SK-N-MC (cell line): ENCODE results near the gene CETN3.

Experiments used
- DNase-seq: peaks from one replicate; pipeline ENCODE4 v3.0.0-alpha.2; 2011; ENCODE audit warnings: low read depth, low spot score
- H3K27ac ChIP-seq: fragments of 200-600 bp; sonication (generic); 2 replicates; pipeline ENCODE4 v1.5.1; 2016; ENCODE audit warnings: mixed run types
- H3K36me3 ChIP-seq: fragments of 200-600 bp; sonication (generic); 2 replicates; pipeline ENCODE4 v1.6.1; 2017; ENCODE audit warnings: antibody characterized with exemption, low read length, mixed read lengths; ENCODE audit not compliant: insufficient read depth
- H3K4me3 ChIP-seq: fragments of 200-600 bp; sonication (generic); 2 replicates; pipeline ENCODE4 v1.5.1; 2016
- H3K9ac ChIP-seq: fragments of 200-600 bp; sonication (generic); 2 replicates; pipeline ENCODE4 v1.8.0; 2017; ENCODE audit warnings: mixed run types, mixed read lengths; ENCODE audit not compliant: insufficient read length
- H3K9me3 ChIP-seq: fragments of 200-600 bp; sonication (generic); 2 replicates; pipeline ENCODE4 v1.6.1; 2017; ENCODE audit warnings: low read depth, mild to moderate bottlenecking, antibody characterized with exemption, low read length, moderate library complexity, mixed read lengths
- EZH2 ChIP-seq: fragments of 200-600 bp; sonication (generic); IDR thresholded peaks from one replicate; pipeline ENCODE4 v1.6.1; 2017; ENCODE audit warnings: antibody characterized with exemption
- FOXP2 ChIP-seq: optimal IDR thresholded peaks from 2 replicates; pipeline ENCODE3; 2011; ENCODE audit warnings: mild to moderate bottlenecking, moderate library complexity; ENCODE audit not compliant: insufficient read depth; ENCODE audit errors: extremely low read length, control extremely low read depth
- POLR2AphosphoS5 ChIP-seq: IDR thresholded peaks from 2 replicates; pipeline ENCODE4 v1.6.1; 2012; ENCODE audit warnings: mild to moderate bottlenecking, low read depth, low read length, borderline replicate concordance

Gene CETN3

DNA sequence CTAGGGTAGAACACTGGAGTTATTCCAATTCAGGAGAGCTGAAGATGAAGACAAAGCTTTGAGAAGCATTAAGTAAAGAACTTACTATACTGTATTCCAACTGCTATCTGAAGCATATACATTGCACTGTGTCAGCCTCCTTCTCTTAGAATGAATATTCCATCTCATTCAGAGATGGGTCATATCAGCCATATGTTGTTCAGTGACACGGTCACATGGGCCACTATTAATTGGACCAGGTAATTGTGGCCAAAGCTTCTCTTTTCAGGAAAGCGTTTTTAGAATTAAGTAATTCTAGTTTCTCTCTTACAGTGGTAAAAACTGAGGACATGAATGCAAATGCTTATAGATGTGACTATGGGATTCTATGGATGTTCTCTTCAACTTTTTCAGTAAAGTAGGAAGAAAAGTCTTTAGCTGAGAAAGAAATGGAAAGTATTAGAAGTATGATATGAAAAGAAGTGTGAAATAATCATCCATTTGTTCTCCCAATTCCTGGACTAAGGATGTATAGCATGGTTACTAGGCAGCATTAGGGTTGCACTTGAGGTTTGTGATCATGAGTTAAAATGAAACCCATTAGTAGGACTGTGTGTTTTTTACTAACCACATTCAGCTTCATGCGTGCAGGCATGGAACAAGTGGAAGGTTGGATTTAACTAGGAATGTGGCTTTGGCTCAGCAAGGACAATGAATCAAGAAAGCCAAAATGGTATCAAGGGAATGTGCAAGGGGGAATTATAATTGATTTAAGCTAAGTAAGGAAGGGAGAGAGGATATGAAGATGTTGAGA, 40.9 kb downstream of the CETN3 start:
- no peak for DNase-seq
- Histone ChIP-seq H3K9ac (no peak overlapping the region), H3K9me3 (no peaks in the 10 kb centered on the region), H3K27ac (no peak overlapping the region), H3K36me3 (no peaks in the 10 kb centered on the region), H3K4me3 (no peak overlapping the region)
- TF ChIP-seq POLR2AphosphoS5 (no peak), FOXP2 (no peak), EZH2 (no peak)

DNA sequence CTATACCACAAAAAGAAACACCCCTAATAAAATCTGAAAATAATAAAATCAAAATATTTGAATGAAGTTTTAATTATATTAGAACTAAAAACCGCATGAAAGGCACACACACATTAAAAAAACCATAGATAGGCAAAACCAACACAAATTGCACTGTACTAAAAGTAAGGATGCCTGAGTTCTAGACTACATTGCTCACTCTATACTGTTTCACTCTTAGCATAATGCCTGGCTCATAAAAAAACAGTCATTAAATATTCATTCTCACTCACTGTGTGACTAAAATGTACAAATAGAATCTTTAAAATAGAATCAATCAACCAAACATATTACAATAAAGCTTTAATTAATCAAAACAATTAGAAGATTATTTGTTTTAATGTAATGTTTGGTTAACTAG, 41.7 kb downstream of the CETN3 start:
- Histone ChIP-seq H3K9ac (no peak overlapping the region), H3K9me3 (no peaks in the 10 kb centered on the region), H3K27ac (no peak overlapping the region), H3K4me3 (no peak overlapping the region), H3K36me3 (no peaks in the 10 kb centered on the region)
- no peak for DNase-seq
- TF ChIP-seq POLR2AphosphoS5 (no peak), FOXP2 (no peak), EZH2 (no peak)

DNA sequence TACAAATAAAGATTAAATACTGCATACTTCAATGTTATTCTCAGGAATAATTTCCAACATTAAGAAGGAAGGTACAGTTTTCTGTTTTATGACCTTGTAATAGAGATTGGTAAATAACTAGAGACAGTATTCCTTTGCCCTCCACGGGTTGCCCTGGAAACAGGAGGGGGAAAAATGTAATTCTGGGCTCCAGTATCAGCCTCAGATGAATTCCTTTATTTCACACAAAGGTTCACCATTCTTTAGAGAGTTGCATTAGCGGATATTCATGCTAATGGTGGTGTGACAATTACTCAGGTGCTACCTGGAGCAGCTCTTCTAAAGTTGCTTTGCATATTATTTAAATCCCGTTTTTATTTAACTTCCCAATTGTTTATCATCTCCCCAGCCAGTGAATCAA, 42.6 kb downstream of the CETN3 start:
- no peak overlapping the region for H3K9ac ChIP-seq

DNA sequence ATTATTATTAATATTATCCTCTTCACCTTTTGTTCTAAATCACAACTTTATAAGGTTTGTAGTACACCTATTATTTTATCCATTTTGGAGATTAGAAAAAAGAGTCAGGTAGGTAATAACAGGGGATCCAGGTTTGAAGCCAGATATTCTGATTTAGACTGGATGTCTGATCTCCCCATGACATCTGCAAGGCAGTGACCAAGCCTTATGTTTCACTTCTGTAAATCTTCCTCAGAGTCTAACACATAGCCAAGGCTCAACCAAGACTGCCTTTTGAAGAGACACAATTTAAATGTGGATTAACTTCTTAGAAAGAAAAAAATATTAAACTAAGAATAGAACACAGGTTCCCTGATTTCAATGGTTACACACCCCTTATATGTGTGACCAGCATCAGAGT, 44.2 kb downstream of the CETN3 start:
- no peaks in the 10 kb centered on the region for H3K9me3 ChIP-seq
- no peak overlapping the region for H3K27ac ChIP-seq
- no peak overlapping the region for H3K9ac ChIP-seq
- H3K4me3 ChIP-seq, result no peak overlapping the region
- H3K36me3 ChIP-seq, result no peaks in the 10 kb centered on the region
- no peak for DNase-seq
- TF ChIP-seq POLR2AphosphoS5, result no peak
- TF ChIP-seq FOXP2, result no peak
- no peak for TF ChIP-seq EZH2

More for the DNA sequence above, 42.6 kb downstream of the CETN3 start:
- no peak overlapping the region for H3K4me3 ChIP-seq
- no peak for DNase-seq
- no peaks in the 10 kb centered on the region for H3K9me3 ChIP-seq
- no peaks in the 10 kb centered on the region for H3K36me3 ChIP-seq
- no peak overlapping the region for H3K27ac ChIP-seq
- TF ChIP-seq POLR2AphosphoS5, result no peak
- TF ChIP-seq EZH2, result no peak
- TF ChIP-seq FOXP2, result no peak

DNA sequence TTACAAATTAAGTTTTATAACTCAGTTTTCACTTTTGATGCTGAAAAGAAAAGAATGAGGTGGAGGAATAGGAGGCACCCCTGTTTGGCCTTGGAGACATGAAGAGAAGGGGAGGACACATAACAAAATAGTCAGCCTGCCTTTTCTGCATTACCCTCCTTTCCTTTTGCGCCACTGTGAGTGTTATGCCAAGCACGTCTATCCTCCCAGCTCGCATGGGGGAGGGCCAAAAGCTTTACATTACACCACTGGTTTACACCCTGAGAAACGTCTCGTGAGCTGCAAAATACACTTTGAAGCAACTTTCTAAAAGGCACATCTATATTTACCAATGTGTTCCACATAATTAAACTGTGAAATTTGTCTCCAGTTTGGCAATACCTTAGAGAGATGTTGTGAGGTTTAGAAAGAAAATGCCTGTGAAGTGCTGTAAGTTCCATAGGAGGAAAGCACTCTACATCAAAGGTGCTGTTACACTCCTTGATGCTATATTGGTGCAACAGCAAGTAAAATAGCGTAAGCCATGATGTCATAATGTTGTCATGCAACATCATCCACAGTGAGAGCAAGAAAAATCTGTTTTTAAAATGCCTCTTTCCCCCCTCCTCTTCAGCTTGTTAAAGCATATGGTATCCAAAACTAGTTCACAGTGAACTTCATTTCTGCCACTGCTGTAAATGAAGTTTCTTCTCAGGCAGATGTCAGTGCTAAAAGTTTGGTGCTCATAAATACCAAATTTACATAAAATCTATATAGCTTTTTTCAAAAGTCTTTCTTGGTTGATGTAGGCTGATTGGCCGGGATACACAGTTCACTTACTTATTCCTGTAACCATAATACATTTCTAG, 50.3 kb downstream of the CETN3 start:
- DNase-seq, result no peak
- TF ChIP-seq POLR2AphosphoS5 (no peak), FOXP2 (no peak), EZH2 (no peak)
- Histone ChIP-seq H3K9me3 (no peaks in the 10 kb centered on the region), H3K27ac (no peak overlapping the region), H3K9ac (no peak overlapping the region), H3K36me3 (no peaks in the 10 kb centered on the region), H3K4me3 (no peak overlapping the region)

DNA sequence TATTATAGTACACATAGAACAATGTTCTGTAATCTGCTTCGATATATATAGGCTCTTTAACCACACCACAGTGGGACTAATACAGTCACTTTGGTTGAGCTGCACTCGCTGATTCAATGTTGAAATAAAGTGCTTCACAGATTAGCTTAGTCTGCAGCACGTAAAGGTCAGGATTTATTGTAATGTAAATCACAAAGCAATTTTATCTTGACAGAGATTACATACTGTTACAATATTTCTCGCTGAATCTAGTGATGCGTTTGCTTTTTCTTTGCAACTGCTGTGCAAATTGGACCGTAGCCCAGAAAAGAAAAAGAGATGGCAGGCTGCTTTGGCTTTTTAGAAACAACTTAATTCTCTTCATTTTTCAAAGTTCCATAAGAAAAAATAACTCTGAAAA, 52.9 kb downstream of the CETN3 start:
- no peak for TF ChIP-seq POLR2AphosphoS5
- no peak for TF ChIP-seq FOXP2
- TF ChIP-seq EZH2, result no peak
- peak; percentile 48 for DNase-seq

DNA sequence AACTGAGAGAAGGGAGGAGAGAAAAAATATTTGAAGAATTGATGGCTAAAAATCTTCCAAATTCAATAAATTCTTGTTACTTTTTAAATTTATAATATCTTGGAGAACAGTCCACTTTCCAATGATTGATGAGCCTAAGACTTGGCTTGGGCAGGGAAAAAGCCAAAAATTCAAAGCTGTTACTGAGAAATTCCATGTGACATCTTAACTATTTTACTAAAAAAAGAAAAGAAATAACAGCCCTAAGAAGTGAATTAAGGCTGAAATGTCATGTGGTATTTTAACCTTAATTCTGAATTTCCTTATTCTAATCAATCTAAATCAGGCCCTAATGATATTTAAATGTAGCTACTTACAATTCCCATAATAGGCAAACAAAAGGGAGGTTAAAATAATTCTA, 53.4 kb downstream of the CETN3 start:
- DNase-seq, result no peak
- H3K4me3 ChIP-seq, result peak overlapping the region; percentile 60

More for the DNA sequence above, 52.9 kb downstream of the CETN3 start:
- H3K36me3 ChIP-seq, result no peaks in the 10 kb centered on the region
- H3K4me3 ChIP-seq, result peak overlapping the region; percentile 60
- H3K9ac ChIP-seq, result peak overlapping the region; percentile 6
- peak overlapping the region; percentile 51 for H3K27ac ChIP-seq
- H3K9me3 ChIP-seq, result no peaks in the 10 kb centered on the region

DNA sequence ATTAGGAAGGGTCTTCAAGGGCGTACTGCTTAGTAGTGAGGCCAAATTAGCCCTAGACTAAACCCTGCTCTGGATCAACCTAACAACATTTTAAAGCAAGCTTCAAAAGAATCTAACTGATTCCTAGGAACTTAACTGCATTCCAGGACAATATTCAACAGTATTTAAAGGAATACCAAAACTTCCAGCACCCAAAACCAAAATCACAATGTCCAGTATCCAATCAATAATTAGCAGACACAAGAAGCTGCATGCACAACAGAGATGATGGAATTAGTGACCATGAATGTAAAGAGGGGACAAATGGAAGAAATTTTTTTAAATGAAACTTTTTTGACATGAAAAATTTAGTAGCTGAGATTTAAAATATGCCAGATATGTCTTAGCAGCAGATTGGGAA, 53.9 kb downstream of the CETN3 start:
- Histone ChIP-seq H3K9ac (no peak overlapping the region), H3K36me3 (no peaks in the 10 kb centered on the region), H3K9me3 (no peaks in the 10 kb centered on the region), H3K27ac (no peak overlapping the region), H3K4me3 (no peak overlapping the region)
- TF ChIP-seq FOXP2 (no peak), EZH2 (no peak), POLR2AphosphoS5 (no peak)
- no peak for DNase-seq

More for the DNA sequence above, 53.4 kb downstream of the CETN3 start:
- no peak overlapping the region for H3K9ac ChIP-seq
- H3K36me3 ChIP-seq, result no peaks in the 10 kb centered on the region
- no peak overlapping the region; the same call in 1 of the 2 replicates for H3K27ac ChIP-seq
- TF ChIP-seq EZH2, result no peak
- TF ChIP-seq POLR2AphosphoS5, result no peak
- no peak for TF ChIP-seq FOXP2
- H3K9me3 ChIP-seq, result no peaks in the 10 kb centered on the region
